ENCODE results near the gene EHMT1. TPM values are rescaled to one million over a fixed set of nuclear protein-coding genes. Genes with fewer than 3 reads are reported as not detected.

The EHMT1 gene
- total and polyA plus RNA-seq, 2 of the 13 experiments (the other 11 are each of a cell fraction or from before 2014, with no cell fraction given) = 23.0 to 27.1 TPM

GRCh38 chr9:137733429-137733828, 114.6 kb downstream of the EHMT1 start:
- CTCF ChIA-PET (ENCODE audit: low intra/inter-chr PET ratio, low total read pairs) = no interaction called here
- H3K36me3 ChIP-seq (replicated peaks in 1 of 2; ENCODE audit: control insufficient read depth in 1 of 2, insufficient read depth in 2 of 2, low read length in 2 of 2) = peaks cover 16 to 59% of the 10 kb centered on the region in 2 experiments
- no peak for DNase-seq (ENCODE audit: low spot score)
- TF ChIP-seq PAF1 (CRISPR knock-in tag; IDR thresholded peaks at IDR 0.05) = no peak
- TF ChIP-seq ZNF225 (CRISPR knock-in tag; IDR thresholded peaks at IDR 0.05) = no peak
- TF ChIP-seq, protein P1, sequence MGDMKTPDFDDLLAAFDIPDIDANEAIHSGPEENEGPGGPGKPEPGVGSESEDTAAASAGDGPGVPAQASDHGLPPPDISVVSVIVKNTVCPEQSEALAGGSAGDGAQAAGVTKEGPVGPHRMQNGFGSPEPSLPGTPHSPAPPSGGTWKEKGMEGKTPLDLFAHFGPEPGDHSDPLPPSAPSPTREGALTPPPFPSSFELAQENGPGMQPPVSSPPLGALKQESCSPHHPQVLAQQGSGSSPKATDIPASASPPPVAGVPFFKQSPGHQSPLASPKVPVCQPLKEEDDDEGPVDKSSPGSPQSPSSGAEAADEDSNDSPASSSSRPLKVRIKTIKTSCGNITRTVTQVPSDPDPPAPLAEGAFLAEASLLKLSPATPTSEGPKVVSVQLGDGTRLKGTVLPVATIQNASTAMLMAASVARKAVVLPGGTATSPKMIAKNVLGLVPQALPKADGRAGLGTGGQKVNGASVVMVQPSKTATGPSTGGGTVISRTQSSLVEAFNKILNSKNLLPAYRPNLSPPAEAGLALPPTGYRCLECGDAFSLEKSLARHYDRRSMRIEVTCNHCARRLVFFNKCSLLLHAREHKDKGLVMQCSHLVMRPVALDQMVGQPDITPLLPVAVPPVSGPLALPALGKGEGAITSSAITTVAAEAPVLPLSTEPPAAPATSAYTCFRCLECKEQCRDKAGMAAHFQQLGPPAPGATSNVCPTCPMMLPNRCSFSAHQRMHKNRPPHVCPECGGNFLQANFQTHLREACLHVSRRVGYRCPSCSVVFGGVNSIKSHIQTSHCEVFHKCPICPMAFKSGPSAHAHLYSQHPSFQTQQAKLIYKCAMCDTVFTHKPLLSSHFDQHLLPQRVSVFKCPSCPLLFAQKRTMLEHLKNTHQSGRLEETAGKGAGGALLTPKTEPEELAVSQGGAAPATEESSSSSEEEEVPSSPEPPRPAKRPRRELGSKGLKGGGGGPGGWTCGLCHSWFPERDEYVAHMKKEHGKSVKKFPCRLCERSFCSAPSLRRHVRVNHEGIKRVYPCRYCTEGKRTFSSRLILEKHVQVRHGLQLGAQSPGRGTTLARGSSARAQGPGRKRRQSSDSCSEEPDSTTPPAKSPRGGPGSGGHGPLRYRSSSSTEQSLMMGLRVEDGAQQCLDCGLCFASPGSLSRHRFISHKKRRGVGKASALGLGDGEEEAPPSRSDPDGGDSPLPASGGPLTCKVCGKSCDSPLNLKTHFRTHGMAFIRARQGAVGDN (CRISPR knock-in tag; IDR thresholded peaks at IDR 0.05) = peak; percentile 41
- TF ChIP-seq KDM6A (CRISPR knock-in tag; IDR thresholded peaks at IDR 0.05; ENCODE audit: low read depth) = no peak
- no peak for TF ChIP-seq ZNF549 (CRISPR knock-in tag; IDR thresholded peaks at IDR 0.05)
- TF ChIP-seq ZNF710 (CRISPR knock-in tag; IDR thresholded peaks at IDR 0.05; ENCODE audit: borderline replicate concordance) = no peak
- TF ChIP-seq SAP130 (CRISPR knock-in tag; IDR thresholded peaks at IDR 0.05; ENCODE audit: low read depth) = peak; percentile 20; the same call in 1 of the 2 replicates
- TF ChIP-seq ZBTB33 (CRISPR knock-in tag; IDR thresholded peaks at IDR 0.05) = peak; percentile 58; the same call in 1 of the 2 replicates
- no peak for TF ChIP-seq KAT2B (IDR thresholded peaks at IDR 0.05; ENCODE audit: borderline replicate concordance, low read depth, low read length)
- TF ChIP-seq ZBTB38 (CRISPR knock-in tag; IDR thresholded peaks at IDR 0.05) = peak; percentile 88
- TF ChIP-seq ZNF274 (CRISPR knock-in tag; IDR thresholded peaks at IDR 0.05) = no peak
- TF ChIP-seq MAX (IDR thresholded peaks at IDR 0.05) = 0 out of 2 replicates have a peak, but pooled peaks have one; percentile 30
- TF ChIP-seq, protein P2, sequence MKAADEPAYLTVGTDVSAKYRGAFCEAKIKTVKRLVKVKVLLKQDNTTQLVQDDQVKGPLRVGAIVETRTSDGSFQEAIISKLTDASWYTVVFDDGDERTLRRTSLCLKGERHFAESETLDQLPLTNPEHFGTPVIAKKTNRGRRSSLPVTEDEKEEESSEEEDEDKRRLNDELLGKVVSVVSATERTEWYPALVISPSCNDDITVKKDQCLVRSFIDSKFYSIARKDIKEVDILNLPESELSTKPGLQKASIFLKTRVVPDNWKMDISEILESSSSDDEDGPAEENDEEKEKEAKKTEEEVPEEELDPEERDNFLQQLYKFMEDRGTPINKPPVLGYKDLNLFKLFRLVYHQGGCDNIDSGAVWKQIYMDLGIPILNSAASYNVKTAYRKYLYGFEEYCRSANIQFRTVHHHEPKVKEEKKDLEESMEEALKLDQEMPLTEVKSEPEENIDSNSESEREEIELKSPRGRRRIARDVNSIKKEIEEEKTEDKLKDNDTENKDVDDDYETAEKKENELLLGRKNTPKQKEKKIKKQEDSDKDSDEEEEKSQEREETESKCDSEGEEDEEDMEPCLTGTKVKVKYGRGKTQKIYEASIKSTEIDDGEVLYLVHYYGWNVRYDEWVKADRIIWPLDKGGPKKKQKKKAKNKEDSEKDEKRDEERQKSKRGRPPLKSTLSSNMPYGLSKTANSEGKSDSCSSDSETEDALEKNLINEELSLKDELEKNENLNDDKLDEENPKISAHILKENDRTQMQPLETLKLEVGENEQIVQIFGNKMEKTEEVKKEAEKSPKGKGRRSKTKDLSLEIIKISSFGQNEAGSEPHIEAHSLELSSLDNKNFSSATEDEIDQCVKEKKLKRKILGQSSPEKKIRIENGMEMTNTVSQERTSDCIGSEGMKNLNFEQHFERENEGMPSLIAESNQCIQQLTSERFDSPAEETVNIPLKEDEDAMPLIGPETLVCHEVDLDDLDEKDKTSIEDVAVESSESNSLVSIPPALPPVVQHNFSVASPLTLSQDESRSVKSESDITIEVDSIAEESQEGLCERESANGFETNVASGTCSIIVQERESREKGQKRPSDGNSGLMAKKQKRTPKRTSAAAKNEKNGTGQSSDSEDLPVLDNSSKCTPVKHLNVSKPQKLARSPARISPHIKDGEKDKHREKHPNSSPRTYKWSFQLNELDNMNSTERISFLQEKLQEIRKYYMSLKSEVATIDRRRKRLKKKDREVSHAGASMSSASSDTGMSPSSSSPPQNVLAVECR (CRISPR knock-in tag; IDR thresholded peaks at IDR 0.05; ENCODE audit: borderline replicate concordance) = no peak

More at GRCh38 chr9:137733429-137733828, 114.6 kb downstream of the EHMT1 start:
- intact Hi-C loops (cut with micrococcal nuclease; ENCODE audit: unreplicated experiment) (no loop called here), in situ Hi-C loops (cut with HindIII; ENCODE audit: extremely low pct_ligation_motif_present, low pct_unique_long_range_greater_than_20kb) (no loop called here)
- 69% methylated on average over 6 of the region's 6 CpGs for WGBS (ENCODE audit: low lambda C conversion rate)
- no TSS peak for BruUV-seq (replicated peaks)
- H3K27me3 ChIP-seq (ENCODE audit: control insufficient read depth in 1 of 2, insufficient read depth in 2 of 2, low read length in 2 of 2) = no peaks in the 10 kb centered on the region
- H3K4me3 ChIP-seq (replicated peaks in 1 of 3; ENCODE audit: insufficient read depth in 1 of 3, low read depth in 2 of 3, low read length in 3 of 3) = no peak overlapping the region
- peak; percentile 79 for ATAC-seq
- peak overlapping the region; percentile 59 for H3K27ac ChIP-seq (ENCODE audit: extremely low read length, insufficient read depth, low read length)
- H3K9me3 ChIP-seq (ENCODE audit: low read length) = peaks cover 10% of the 10 kb centered on the region; the same call in 1 of the 2 replicates
- no peaks in the 10 kb centered on the region for H4K20me1 ChIP-seq (ENCODE audit: insufficient read depth, low read length)
- no peak for FAIRE-seq
- no peak overlapping the region for H2AFZ ChIP-seq (ENCODE audit: low read length)
- peaks cover 20% of the 10 kb centered on the region for H3K4me1 ChIP-seq (ENCODE audit: insufficient read depth, low read length)
- no peak overlapping the region for H3K4me2 ChIP-seq (ENCODE audit: low read depth, low read length)
- H3K9ac ChIP-seq (ENCODE audit: insufficient read depth, low read depth, low read length) = no peak overlapping the region
- H3K79me2 ChIP-seq (ENCODE audit: insufficient read depth, low read length) = no peaks in the 10 kb centered on the region
- POLR2A ChIA-PET = no interaction called here

Data from HepG2 (cell line).